HG03045 (cell line): Measurements from ENCODE around the gene KNDC1.
A peak's percentile ranks its signal among the peaks of the same experiment; 100 is the strongest.

Experiments used
- ATAC-seq: cut with Tn5 transposase; IDR thresholded peaks from one replicate; pipeline ENCODE4 v1.9.1; 2021; ENCODE audit warnings: mild to moderate bottlenecking, moderate library complexity; ENCODE audit not compliant: unreplicated experiment

KNDC1 gene

GRCh38 chr10:133271521-133272300, 111.7 kb downstream of the KNDC1 start:
- no peak for ATAC-seq

- no peak for ATAC-seq
Measured at GRCh38 chr10:133272301-133272963, 112.4 kb downstream of the KNDC1 start.

- ATAC-seq, result no peak
Measured at GRCh38 chr10:133272964-133273420, 113.0 kb downstream of the KNDC1 start.

GRCh38 chr10:133273534-133274143, 113.6 kb downstream of the KNDC1 start:
- ATAC-seq, result no peak

GRCh38 chr10:133274751-133275683, 115.0 kb downstream of the KNDC1 start:
- peak; percentile 43 for ATAC-seq

GRCh38 chr10:133275684-133276092, 115.7 kb downstream of the KNDC1 start:
- peak; percentile 25 for ATAC-seq
